ENCODE results near the gene SLC45A2.

DNA sequence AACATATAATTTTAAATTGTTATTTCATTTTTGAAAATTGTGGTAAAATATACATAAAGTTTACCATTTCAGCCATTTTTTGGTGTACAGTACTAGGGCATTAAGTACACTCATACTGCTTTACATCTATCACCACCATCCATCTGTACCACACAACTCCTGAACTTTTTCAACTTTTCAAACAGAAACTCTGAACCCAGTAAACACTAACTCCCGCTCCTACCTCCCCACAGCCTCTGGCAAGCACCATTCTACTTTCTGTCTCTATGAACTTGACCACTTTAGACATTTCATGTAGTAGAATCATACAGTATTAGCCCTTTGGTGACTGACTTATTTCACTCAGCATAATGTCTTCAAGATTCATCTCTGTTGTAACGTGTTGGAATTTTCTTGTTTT lies 8.4 kb upstream of the SLC45A2 start:
- TF ChIP-seq, protein P1, sequence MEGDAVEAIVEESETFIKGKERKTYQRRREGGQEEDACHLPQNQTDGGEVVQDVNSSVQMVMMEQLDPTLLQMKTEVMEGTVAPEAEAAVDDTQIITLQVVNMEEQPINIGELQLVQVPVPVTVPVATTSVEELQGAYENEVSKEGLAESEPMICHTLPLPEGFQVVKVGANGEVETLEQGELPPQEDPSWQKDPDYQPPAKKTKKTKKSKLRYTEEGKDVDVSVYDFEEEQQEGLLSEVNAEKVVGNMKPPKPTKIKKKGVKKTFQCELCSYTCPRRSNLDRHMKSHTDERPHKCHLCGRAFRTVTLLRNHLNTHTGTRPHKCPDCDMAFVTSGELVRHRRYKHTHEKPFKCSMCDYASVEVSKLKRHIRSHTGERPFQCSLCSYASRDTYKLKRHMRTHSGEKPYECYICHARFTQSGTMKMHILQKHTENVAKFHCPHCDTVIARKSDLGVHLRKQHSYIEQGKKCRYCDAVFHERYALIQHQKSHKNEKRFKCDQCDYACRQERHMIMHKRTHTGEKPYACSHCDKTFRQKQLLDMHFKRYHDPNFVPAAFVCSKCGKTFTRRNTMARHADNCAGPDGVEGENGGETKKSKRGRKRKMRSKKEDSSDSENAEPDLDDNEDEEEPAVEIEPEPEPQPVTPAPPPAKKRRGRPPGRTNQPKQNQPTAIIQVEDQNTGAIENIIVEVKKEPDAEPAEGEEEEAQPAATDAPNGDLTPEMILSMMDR (IDR thresholded peaks at IDR 0.05), result no peak
- TF ChIP-seq POLR2A (IDR thresholded peaks at IDR 0.05), result no peak
